Thoracic aorta (tissue), 2 donors: Measurements from ENCODE around the gene RAB40B. TPM values are rescaled to one million over a fixed set of nuclear protein-coding genes. Genes with fewer than 3 reads are reported as not detected.

Source experiments
- ATAC-seq: fragments of 150-250 bp; one replicate; pipeline ENCODE4 v1.8.0; 2017; ENCODE audit warnings: low read depth; ENCODE audit not compliant: insufficient number of reproducible peaks, low FRiP score
- DNase-seq: peaks from one replicate; pipeline ENCODE4 v3.0.0-alpha.2; 2020; ENCODE audit warnings: low spot score
- H3K27ac ChIP-seq, 2 donors: fragments of 200-600 bp; sonication (generic); 1 replicate in 1 of 2; 2 replicates in 1 of 2; pipeline ENCODE4 v1.5.1; 2016; ENCODE audit warnings: mild to moderate bottlenecking in 2 of 2, moderate library complexity in 2 of 2
- H3K27me3 ChIP-seq: fragments of 200-600 bp; sonication (generic); replicated peaks from 2 replicates; pipeline ENCODE4 v1.6.0; 2016; ENCODE audit warnings: mild to moderate bottlenecking; ENCODE audit not compliant: insufficient read depth
- H3K36me3 ChIP-seq: fragments of 200-600 bp; sonication (generic); one replicate; pipeline ENCODE4 v1.5.1; 2016
- H3K4me1 ChIP-seq, 2 donors: fragments of 200-600 bp; sonication (generic); 1 replicate in 1 of 2; 2 replicates in 1 of 2; pipeline versions ENCODE4 v1.5.1 to v1.6.0; 2016; ENCODE audit warnings: low read depth in 2 of 2, mild to moderate bottlenecking in 1 of 2; ENCODE audit not compliant: control insufficient read depth in 1 of 2
- H3K4me3 ChIP-seq: fragments of 200-600 bp; sonication (generic); 2 replicates; pipeline ENCODE4 v1.5.1; 2016; ENCODE audit warnings: mild to moderate bottlenecking
- H3K9me3 ChIP-seq: fragments of 200-600 bp; sonication (generic); 2 replicates; pipeline ENCODE4 v1.5.1; 2016
- total RNA-seq, 2 donors: library from RNA; depleted of rRNA; stranded (reverse); fragments of >200 nt; gene quantifications; one replicate each; pipeline versions ENCODE4 v1.1.0 to v1.2.3, GENCODE V29; 2016
- TF ChIP-seq, protein P1 (sequence below): fragments of 200-600 bp; sonication (generic); IDR thresholded peaks from one replicate; pipeline ENCODE4 v1.5.1; 2019; ENCODE audit warnings: antibody characterized with exemption

Gene RAB40B
- total RNA-seq, 2 donors from 2014 or later = 17.3 to 21.1 TPM

DNA sequence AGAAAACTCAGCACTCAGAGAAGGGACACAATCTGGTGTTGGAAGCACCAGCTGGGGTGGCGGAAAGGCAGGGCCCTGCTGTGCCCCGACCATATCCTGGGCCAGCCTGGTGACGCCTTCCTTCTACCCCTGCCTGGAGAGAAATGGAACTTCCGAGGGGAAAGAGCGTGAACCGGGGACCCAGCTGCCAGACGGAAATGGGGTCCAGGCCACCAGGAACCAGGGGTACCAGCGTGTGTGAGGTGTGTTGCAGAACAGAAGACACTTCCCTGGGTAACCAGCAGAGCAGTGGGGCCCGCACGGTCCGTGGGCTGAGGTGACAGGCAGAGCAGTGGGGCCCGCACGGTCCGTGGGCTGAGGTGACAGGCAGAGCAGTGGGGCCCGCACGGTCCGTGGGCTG is 6.8 kb downstream of the RAB40B start:
- DNase-seq = no peak
- H3K27ac ChIP-seq = no peak overlapping the region
- ATAC-seq = no peak
- H3K9me3 ChIP-seq = peaks cover 9% of the 10 kb centered on the region
- H3K4me3 ChIP-seq = no peak overlapping the region
- no peaks in the 10 kb centered on the region for H3K27me3 ChIP-seq
- no peaks in the 10 kb centered on the region for H3K36me3 ChIP-seq
- H3K4me1 ChIP-seq = peaks cover 0 to under 1% of the 10 kb centered on the region in 2 donors
- TF ChIP-seq, protein P1, sequence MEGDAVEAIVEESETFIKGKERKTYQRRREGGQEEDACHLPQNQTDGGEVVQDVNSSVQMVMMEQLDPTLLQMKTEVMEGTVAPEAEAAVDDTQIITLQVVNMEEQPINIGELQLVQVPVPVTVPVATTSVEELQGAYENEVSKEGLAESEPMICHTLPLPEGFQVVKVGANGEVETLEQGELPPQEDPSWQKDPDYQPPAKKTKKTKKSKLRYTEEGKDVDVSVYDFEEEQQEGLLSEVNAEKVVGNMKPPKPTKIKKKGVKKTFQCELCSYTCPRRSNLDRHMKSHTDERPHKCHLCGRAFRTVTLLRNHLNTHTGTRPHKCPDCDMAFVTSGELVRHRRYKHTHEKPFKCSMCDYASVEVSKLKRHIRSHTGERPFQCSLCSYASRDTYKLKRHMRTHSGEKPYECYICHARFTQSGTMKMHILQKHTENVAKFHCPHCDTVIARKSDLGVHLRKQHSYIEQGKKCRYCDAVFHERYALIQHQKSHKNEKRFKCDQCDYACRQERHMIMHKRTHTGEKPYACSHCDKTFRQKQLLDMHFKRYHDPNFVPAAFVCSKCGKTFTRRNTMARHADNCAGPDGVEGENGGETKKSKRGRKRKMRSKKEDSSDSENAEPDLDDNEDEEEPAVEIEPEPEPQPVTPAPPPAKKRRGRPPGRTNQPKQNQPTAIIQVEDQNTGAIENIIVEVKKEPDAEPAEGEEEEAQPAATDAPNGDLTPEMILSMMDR = no peak

DNA sequence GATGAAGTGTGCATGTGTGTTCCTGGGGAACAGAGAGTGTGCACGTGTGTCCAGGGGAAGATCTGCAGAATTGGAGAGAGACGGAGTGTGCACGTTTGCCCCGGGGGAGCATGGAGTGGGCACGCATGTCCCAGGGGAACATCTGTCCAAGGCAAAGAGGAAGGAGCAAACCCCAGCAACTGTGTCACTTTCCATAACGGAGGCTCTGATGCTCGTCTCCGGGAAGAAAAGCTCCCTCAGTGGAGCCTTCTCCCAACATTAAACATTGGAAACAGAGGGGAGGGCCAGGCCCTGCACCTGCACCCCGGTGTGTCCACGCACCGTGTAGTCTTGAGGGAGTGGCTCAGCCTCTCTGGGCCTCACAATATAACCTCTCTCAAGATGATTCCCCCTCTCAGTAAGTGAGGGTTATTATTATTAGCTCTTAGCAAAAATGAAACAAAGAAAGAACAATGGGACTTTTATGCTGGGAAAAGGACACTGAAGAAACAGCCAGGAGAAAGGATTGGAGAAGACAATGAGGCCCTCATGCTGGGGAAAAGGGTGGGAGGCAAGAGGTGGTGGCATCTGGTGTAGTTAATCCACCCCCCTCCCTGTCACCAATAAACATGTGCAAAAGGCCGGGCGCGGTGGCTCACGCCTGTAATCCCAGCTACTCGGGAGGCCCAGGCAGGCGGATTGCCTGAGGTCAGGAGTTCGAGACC is 7.6 kb downstream of the RAB40B start:
- H3K27ac ChIP-seq = no peak overlapping the region
- no peaks in the 10 kb centered on the region for H3K27me3 ChIP-seq
- ATAC-seq (no peak), DNase-seq (no peak)
- no peaks in the 10 kb centered on the region for H3K36me3 ChIP-seq
- no peaks in the 10 kb centered on the region for H3K4me1 ChIP-seq
- TF ChIP-seq, protein P1 = no peak
- no peak overlapping the region for H3K4me3 ChIP-seq
- peaks cover 9% of the 10 kb centered on the region for H3K9me3 ChIP-seq

DNA sequence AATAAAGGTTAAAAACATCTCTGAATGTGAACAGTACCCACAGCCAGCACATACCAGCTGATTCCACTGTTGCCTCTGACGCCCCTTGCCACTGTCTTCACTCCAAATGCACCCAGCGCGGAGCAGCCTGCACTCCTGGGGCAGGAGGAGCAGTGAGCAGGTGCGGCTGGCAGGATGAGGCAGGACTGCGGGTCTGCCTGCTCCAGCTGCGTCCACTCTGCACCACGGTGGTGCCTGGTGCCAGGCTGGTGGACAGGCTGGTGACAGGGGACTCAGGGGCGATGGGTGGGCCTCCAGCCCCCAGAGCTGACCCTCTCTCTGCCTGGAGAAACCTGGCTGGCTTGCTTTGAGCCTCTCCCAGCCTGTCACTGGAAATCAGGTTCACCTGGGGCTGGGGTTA is 9.4 kb downstream of the RAB40B start:
- H3K36me3 ChIP-seq = no peaks in the 10 kb centered on the region
- ATAC-seq (no peak), DNase-seq (no peak)
- H3K4me3 ChIP-seq = no peak overlapping the region
- no peak overlapping the region for H3K27ac ChIP-seq
- no peaks in the 10 kb centered on the region for H3K4me1 ChIP-seq
- TF ChIP-seq, protein P1 = no peak
- no peaks in the 10 kb centered on the region for H3K27me3 ChIP-seq
- H3K9me3 ChIP-seq = peaks cover under 1% of the 10 kb centered on the region

DNA sequence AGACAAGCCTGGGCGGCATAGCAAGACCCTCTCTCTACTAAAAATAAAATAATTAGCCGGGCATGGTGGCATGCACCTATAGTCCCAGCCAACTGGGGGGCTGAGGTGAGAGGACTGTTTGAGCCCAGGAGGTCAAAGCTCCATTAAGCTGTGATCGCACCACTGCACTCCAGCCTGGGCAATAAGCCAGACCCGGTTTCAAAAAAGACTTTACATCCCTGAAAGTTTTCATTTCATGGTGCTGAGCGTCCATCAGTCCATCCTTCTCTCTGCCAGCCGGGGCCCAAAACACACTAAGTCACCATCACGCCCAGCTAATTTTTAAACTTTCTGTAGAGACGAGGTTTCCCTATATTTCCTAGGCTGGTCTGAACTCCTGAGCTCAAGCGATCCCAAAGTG is 10.6 kb downstream of the RAB40B start:
- TF ChIP-seq, protein P1 = no peak
- Histone ChIP-seq H3K36me3 (no peaks in the 10 kb centered on the region), H3K27ac (no peak overlapping the region), H3K9me3 (no peaks in the 10 kb centered on the region), H3K4me3 (no peak overlapping the region), H3K4me1 (no peaks in the 10 kb centered on the region), H3K27me3 (no peaks in the 10 kb centered on the region)
- ATAC-seq (no peak), DNase-seq (no peak)

DNA sequence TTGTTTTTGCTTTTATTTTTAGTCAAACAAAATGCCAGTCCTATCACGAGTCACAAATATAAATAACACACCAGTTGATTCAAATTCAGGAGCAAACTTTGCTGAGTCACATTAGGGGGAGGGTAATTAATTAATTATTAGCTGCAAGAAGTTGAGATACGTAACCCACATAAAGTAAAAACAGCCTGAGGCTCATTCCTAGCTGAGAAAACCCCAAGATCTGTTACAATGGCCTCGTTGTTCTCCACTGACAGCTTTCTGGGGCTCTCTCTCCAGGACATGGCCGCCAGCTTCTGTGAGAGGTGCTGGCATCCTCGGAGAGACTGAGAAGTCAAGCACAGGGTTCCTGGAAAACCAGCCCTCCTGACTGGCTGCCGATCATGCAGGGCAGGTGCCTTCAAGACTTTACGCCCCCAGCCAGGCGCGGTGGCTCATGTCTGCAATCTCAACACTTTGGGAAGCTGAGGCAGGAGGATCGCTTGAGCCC is 11.1 kb downstream of the RAB40B start:
- Histone ChIP-seq H3K4me1 (no peaks in the 10 kb centered on the region), H3K4me3 (no peak overlapping the region), H3K36me3 (no peaks in the 10 kb centered on the region), H3K27me3 (no peaks in the 10 kb centered on the region), H3K27ac (no peak overlapping the region), H3K9me3 (no peaks in the 10 kb centered on the region)
- ATAC-seq = no peak
- TF ChIP-seq, protein P1 = no peak
- no peak for DNase-seq
